ENCODE results near the gene NAXD.

The NAXD gene

GRCh38 chr13:110676595-110677587 lies 61.5 kb downstream of the NAXD start:
- DNase-seq (ENCODE audit: low read depth), result no peak
- no peak overlapping the region for H3K4me3 ChIP-seq (replicated peaks; ENCODE audit: low read depth, low read length)
- TF ChIP-seq CTCF (IDR thresholded peaks at IDR 0.05; ENCODE audit: low read length, missing control alignments), result no peak

- no peak for TF ChIP-seq CTCF (IDR thresholded peaks at IDR 0.05; ENCODE audit: low read length, missing control alignments)
- DNase-seq (ENCODE audit: low read depth), result peak; percentile 10
- H3K4me3 ChIP-seq (replicated peaks; ENCODE audit: low read depth, low read length), result no peak overlapping the region
Observed at GRCh38 chr13:110677731-110678545, 62.6 kb downstream of the NAXD start.

- peak; percentile 55 for TF ChIP-seq CTCF (IDR thresholded peaks at IDR 0.05; ENCODE audit: low read length, missing control alignments)
- peak; percentile 28 for DNase-seq (ENCODE audit: low read depth)
- no peak overlapping the region for H3K4me3 ChIP-seq (replicated peaks; ENCODE audit: low read depth, low read length)
Observed at GRCh38 chr13:110680852-110681251, 65.5 kb downstream of the NAXD start.

GRCh38 chr13:110681868-110682550 lies 66.7 kb downstream of the NAXD start:
- TF ChIP-seq CTCF (IDR thresholded peaks at IDR 0.05; ENCODE audit: low read length, missing control alignments), result no peak
- no peak for DNase-seq (ENCODE audit: low read depth)
- no peak overlapping the region for H3K4me3 ChIP-seq (replicated peaks; ENCODE audit: low read depth, low read length)

GRCh38 chr13:110682746-110683145 lies 67.4 kb downstream of the NAXD start:
- H3K4me3 ChIP-seq (replicated peaks; ENCODE audit: low read depth, low read length), result no peak overlapping the region
- TF ChIP-seq CTCF (IDR thresholded peaks at IDR 0.05; ENCODE audit: low read length, missing control alignments), result no peak
- no peak for DNase-seq (ENCODE audit: low read depth)

- peak; percentile 36 for DNase-seq (ENCODE audit: low read depth)
- peak; percentile 40 for TF ChIP-seq CTCF (IDR thresholded peaks at IDR 0.05; ENCODE audit: low read length, missing control alignments)
- H3K4me3 ChIP-seq (replicated peaks; ENCODE audit: low read depth, low read length), result no peak overlapping the region
Observed at GRCh38 chr13:110683203-110683883, 68.0 kb downstream of the NAXD start.

Data from fibroblast of pulmonary artery (primary cell).